Endothelial cell of umbilical vein (primary cell): ENCODE measurements around the gene ARHGDIB. TPM values are rescaled to one million over a fixed set of nuclear protein-coding genes. Genes with fewer than 3 reads are reported as not detected.

Experiments used
- BruUV-seq: library from RNA; stranded (reverse); fragments of 400-500 nt; replicated peaks from 2 replicates; lab custom pipeline; 2021; lab: Mats Ljungman, UMichigan
- CTCF ChIA-PET: fragments of 300-600, 350-600 bp; sonication (Branson Sonifier 250); formaldehyde crosslinking; loops from one replicate; lab custom pipeline; 2021; ENCODE audit warnings: antibody characterized with exemption, inconsistent platforms; lab: Charles Lee
- POLR2A ChIA-PET: fragments of 300-600, 350-600 bp; sonication (Branson Sonifier 250); formaldehyde crosslinking; loops from one replicate; lab custom pipeline; 2021; ENCODE audit warnings: antibody characterized with exemption, inconsistent platforms; lab: Charles Lee
- DNase-seq: peaks from one replicate; pipeline ENCODE4 v3.0.0-alpha.2; 2011; ENCODE audit warnings: low read depth, low spot score
- FAIRE-seq: peaks from 2 replicates; lab custom pipeline; 2011; peaks lifted over from hg19 to GRCh38; lab: Jason Lieb, UNC
- H2AFZ ChIP-seq: 2 replicates; pipeline ENCODE4 v1.6.0; 2012; ENCODE audit warnings: low read depth, low read length, control low read depth, inconsistent platforms
- H3K27ac ChIP-seq: 2 replicates; pipeline ENCODE4 v1.5.1; 2011; ENCODE audit warnings: low read depth, mild to moderate bottlenecking, control low read depth, low read length, moderate library complexity; ENCODE audit not compliant: insufficient read depth
- H3K27me3 ChIP-seq, 2 experiments: 2 replicates each; pipeline versions ENCODE4 v1.6.0 to v1.6.1; 2011; ENCODE audit warnings: low read length in 2 of 2, mixed read lengths in 1 of 2; ENCODE audit not compliant: control insufficient read depth in 2 of 2, insufficient read depth in 2 of 2
- H3K36me3 ChIP-seq, 2 experiments: 2 replicates in 1 of 2; 3 replicates in 1 of 2; pipeline ENCODE4 v1.5.1; 2011; ENCODE audit warnings: low read length in 2 of 2, mild to moderate bottlenecking in 1 of 2, moderate library complexity in 1 of 2; ENCODE audit not compliant: control insufficient read depth in 2 of 2, insufficient read depth in 2 of 2; ENCODE audit errors: extremely low read depth in 1 of 2
- H3K4me1 ChIP-seq: 3 replicates; pipeline ENCODE4 v1.5.1; 2011; ENCODE audit warnings: mild to moderate bottlenecking, low read length; ENCODE audit not compliant: control insufficient read depth, insufficient read depth; ENCODE audit errors: extremely low read depth
- H3K4me2 ChIP-seq: 2 replicates; pipeline ENCODE4 v1.6.1; 2011; ENCODE audit warnings: low read length, control low read depth, mixed read lengths; ENCODE audit not compliant: insufficient read depth
- H3K4me3 ChIP-seq, 3 experiments: fragments of 200-600 bp in 1 of 3; sonication (generic), shearing (Covaris generic) in 1 of 3; replicated peaks in 1 of 3; 2 replicates each; pipeline ENCODE4 v1.5.1; 2011 to 2016; ENCODE audit warnings: control low read depth in 3 of 3, low read length in 3 of 3, mild to moderate bottlenecking in 2 of 3, inconsistent platforms in 1 of 3, low read depth in 1 of 3, moderate library complexity in 1 of 3; ENCODE audit not compliant: insufficient read depth in 1 of 3
- H3K79me2 ChIP-seq: 2 replicates; pipeline ENCODE4 v1.6.0; 2012; ENCODE audit warnings: low read length, inconsistent platforms; ENCODE audit not compliant: control insufficient read depth, insufficient read depth
- H3K9ac ChIP-seq: replicated peaks from 2 replicates; pipeline ENCODE3; 2011; ENCODE audit warnings: low read length, control low read depth; ENCODE audit not compliant: insufficient read depth; ENCODE audit errors: extremely low read depth
- H3K9me1 ChIP-seq: replicated peaks from 3 replicates; pipeline ENCODE4 v1.6.0; 2011; ENCODE audit warnings: mild to moderate bottlenecking, low read length; ENCODE audit not compliant: control insufficient read depth, insufficient read depth; ENCODE audit errors: extremely low read depth
- H3K9me3 ChIP-seq: replicated peaks from 2 replicates; pipeline ENCODE4 v1.5.1; 2012; ENCODE audit warnings: low read length, inconsistent platforms; ENCODE audit not compliant: control insufficient read depth, insufficient read depth
- H4K20me1 ChIP-seq: replicated peaks from 2 replicates; pipeline ENCODE3; 2011; ENCODE audit warnings: mild to moderate bottlenecking, low read length; ENCODE audit not compliant: control insufficient read depth, insufficient read depth; ENCODE audit errors: extremely low read depth
- EZH2 ChIP-seq: IDR thresholded peaks from 2 replicates; pipeline ENCODE4 v1.6.1; 2012; ENCODE audit warnings: borderline replicate concordance, low read depth, mild to moderate bottlenecking, moderate library complexity, low read length, inconsistent platforms; ENCODE audit not compliant: severe bottlenecking
- FOS ChIP-seq: IDR thresholded peaks from 2 replicates; pipeline ENCODE4 v1.6.1; 2011; ENCODE audit warnings: mild to moderate bottlenecking, low read length, moderate library complexity, borderline replicate concordance; ENCODE audit not compliant: insufficient read depth
- GATA2 ChIP-seq: IDR thresholded peaks from 2 replicates; pipeline ENCODE4 v1.7.0; 2011; ENCODE audit warnings: low read depth, mild to moderate bottlenecking, moderate library complexity, mixed read lengths, low read length; ENCODE audit not compliant: insufficient read length, insufficient read depth
- JUN ChIP-seq: IDR thresholded peaks from 2 replicates; pipeline ENCODE4 v1.6.1; 2011; ENCODE audit warnings: borderline replicate concordance, low read depth; ENCODE audit not compliant: insufficient read length, insufficient read depth
- MYC ChIP-seq: IDR thresholded peaks from one replicate; pipeline ENCODE4 v1.6.1; 2011; ENCODE audit warnings: mild to moderate bottlenecking, low read depth, low read length
- POLR2A ChIP-seq: IDR thresholded peaks from 2 replicates; pipeline ENCODE4 v1.6.1; 2012; ENCODE audit warnings: low read depth, mild to moderate bottlenecking, control low read depth, low read length
- POLR2AphosphoS5 ChIP-seq: IDR thresholded peaks from 2 replicates; pipeline ENCODE4 v1.6.1; 2012; ENCODE audit warnings: low read depth, mild to moderate bottlenecking, control low read depth, low read length, moderate library complexity; ENCODE audit not compliant: insufficient read depth
- dilution Hi-C: fragments of 300-500 bp; cut with MboI; formaldehyde crosslinking; loops from one replicate; pipeline ENCODE4 v1.15.0; 2019; ENCODE audit warnings: low sequenced_read_pairs; ENCODE audit not compliant: extremely low pct_ligation_motif_present
- intact Hi-C: fragments of 100-400 bp; cut with micrococcal nuclease; formaldehyde crosslinking; loops from one replicate; pipeline ENCODE4 v1.10.0; 2022
- polyA plus RNA-seq, 4 experiments: library from polyadenylated mRNA; depleted of rRNA in 3 of 4; stranded (reverse) in 3 of 4; unstranded in 1 of 4; fragments of >200 nt; gene quantifications; 2 replicates each; pipeline versions ENCODE4 v1.2.1 to v1.2.3, GENCODE V29; 2011 to 2012; ENCODE audit warnings: missing spikeins in 1 of 4
- total RNA-seq: library from RNA; stranded (reverse); gene quantifications from 2 replicates; pipeline ENCODE4 v1.2.3, GENCODE V29; 2021
- TF ChIP-seq, protein P1 (sequence below): IDR thresholded peaks from 2 replicates; pipeline ENCODE4 v1.6.1; 2011; ENCODE audit not compliant: insufficient read depth, insufficient read length
- TF ChIP-seq, protein P2 (sequence below), 2 donors: IDR thresholded peaks; 1 replicate in 1 of 2; 2 replicates in 1 of 2; pipeline ENCODE4 v1.5.1; 2011; ENCODE audit warnings: low read length in 2 of 2, mild to moderate bottlenecking in 2 of 2, moderate library complexity in 2 of 2, control low read depth in 1 of 2, inconsistent platforms in 1 of 2, low read depth in 1 of 2; ENCODE audit not compliant: insufficient read depth in 1 of 2; ENCODE audit errors: extremely low read depth in 1 of 2

ARHGDIB gene
- total and polyA plus RNA-seq, 2 donors (not counting 3 experiments of a cell fraction or from before 2014, with no cell fraction given) = 483 to 1,200 TPM

DNA sequence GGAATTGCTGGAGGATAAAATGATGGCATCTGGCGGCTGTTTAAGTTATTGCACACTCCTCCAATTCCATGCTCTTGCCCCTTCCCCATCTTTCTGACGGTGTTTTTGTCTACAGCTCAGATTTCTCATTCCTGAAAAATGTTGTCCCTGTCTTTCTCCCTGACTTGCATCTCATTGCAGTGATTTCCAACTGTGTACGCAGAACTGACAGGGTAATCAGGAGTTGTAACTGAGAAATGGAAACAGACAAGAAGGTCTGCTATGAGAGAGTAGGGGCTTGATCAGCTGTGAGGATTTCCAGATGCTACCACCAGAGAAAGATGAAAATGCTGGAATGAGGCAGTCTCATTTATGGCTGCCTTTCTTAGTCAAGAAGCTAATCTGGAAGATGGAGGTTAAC is 24.4 kb downstream of the ARHGDIB start:
- ChIA-PET CTCF (interaction anchor here (0.9 to 1.7 kb wide), 6 partner anchors 9 to 91 kb away, joined by 3 to 10 read pairs (median 4); no protein-coding TSS in a partner anchor), POLR2A (interaction anchor here (0.5 kb wide), 1 partner anchor 11 kb away, joined by 4 read pairs; no protein-coding TSS in a partner anchor)
- Histone ChIP-seq H3K79me2 (no peaks in the 10 kb centered on the region), H3K27ac (no peak overlapping the region), H3K4me3 (no peak overlapping the region), H3K9me1 (no peaks in the 10 kb centered on the region), H2AFZ (no peak overlapping the region), H3K9me3 (no peaks in the 10 kb centered on the region), H3K36me3 (peaks cover 0 to 5% of the 10 kb centered on the region in 2 experiments), H3K27me3 (no peaks in the 10 kb centered on the region), H4K20me1 (no peaks in the 10 kb centered on the region), H3K4me2 (no peak overlapping the region), H3K9ac (no peak overlapping the region), H3K4me1 (peaks cover 6% of the 10 kb centered on the region)
- DNase-seq = no peak
- dilution Hi-C loops = no loop called here
- intact Hi-C loops = no loop called here
- no TSS peak for BruUV-seq
- FAIRE-seq = no peak
- TF ChIP-seq, protein P1, sequence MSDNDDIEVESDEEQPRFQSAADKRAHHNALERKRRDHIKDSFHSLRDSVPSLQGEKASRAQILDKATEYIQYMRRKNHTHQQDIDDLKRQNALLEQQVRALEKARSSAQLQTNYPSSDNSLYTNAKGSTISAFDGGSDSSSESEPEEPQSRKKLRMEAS = no peak
- no peak for TF ChIP-seq JUN
- TF ChIP-seq EZH2 = no peak
- TF ChIP-seq MYC = no peak
- no peak for TF ChIP-seq GATA2
- no peak for TF ChIP-seq FOS
- TF ChIP-seq, protein P2, sequence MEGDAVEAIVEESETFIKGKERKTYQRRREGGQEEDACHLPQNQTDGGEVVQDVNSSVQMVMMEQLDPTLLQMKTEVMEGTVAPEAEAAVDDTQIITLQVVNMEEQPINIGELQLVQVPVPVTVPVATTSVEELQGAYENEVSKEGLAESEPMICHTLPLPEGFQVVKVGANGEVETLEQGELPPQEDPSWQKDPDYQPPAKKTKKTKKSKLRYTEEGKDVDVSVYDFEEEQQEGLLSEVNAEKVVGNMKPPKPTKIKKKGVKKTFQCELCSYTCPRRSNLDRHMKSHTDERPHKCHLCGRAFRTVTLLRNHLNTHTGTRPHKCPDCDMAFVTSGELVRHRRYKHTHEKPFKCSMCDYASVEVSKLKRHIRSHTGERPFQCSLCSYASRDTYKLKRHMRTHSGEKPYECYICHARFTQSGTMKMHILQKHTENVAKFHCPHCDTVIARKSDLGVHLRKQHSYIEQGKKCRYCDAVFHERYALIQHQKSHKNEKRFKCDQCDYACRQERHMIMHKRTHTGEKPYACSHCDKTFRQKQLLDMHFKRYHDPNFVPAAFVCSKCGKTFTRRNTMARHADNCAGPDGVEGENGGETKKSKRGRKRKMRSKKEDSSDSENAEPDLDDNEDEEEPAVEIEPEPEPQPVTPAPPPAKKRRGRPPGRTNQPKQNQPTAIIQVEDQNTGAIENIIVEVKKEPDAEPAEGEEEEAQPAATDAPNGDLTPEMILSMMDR (IDR thresholded peaks at IDR 0.05; ENCODE audit: extremely low read depth in 1 of 2, insufficient read depth in 1 of 2, low read depth in 1 of 2, low read length in 2 of 2) = no peak
- no peak for TF ChIP-seq POLR2AphosphoS5
- no peak for TF ChIP-seq POLR2A
